ACC112 (cell line): Measurements from ENCODE around the gene ADAMTS17.

Source experiments
- H2AFZ ChIP-seq: fragments of 200-600 bp; sonication (generic); one replicate; pipeline ENCODE4 v1.6.0; 2017; ENCODE audit warnings: antibody characterized with exemption, low read length; ENCODE audit not compliant: unreplicated experiment
- H3K27ac ChIP-seq: fragments of 200-600 bp; sonication (generic); 2 replicates; pipeline ENCODE4 v1.5.1; 2014; ENCODE audit warnings: low read depth, mild to moderate bottlenecking, antibody characterized with exemption, low read length, moderate library complexity
- H3K27me3 ChIP-seq: fragments of 200-600 bp; sonication (generic); 2 replicates; pipeline ENCODE4 v1.6.1; 2014; ENCODE audit warnings: mild to moderate bottlenecking, antibody characterized with exemption, low read length, moderate library complexity, mixed read lengths; ENCODE audit not compliant: insufficient read depth
- H3K36me3 ChIP-seq: fragments of 200-600 bp; sonication (generic); 2 replicates; pipeline ENCODE4 v1.6.1; 2016; ENCODE audit warnings: mild to moderate bottlenecking, antibody characterized with exemption, low read length, moderate library complexity, mixed read lengths; ENCODE audit not compliant: insufficient read depth
- H3K4me1 ChIP-seq: fragments of 200-600 bp; sonication (generic); one replicate; pipeline ENCODE4 v1.6.1; 2016; ENCODE audit warnings: low read length, mixed read lengths; ENCODE audit not compliant: insufficient read depth, unreplicated experiment, control insufficient read depth
- H3K4me3 ChIP-seq: fragments of 200-600 bp; sonication (generic); 2 replicates; pipeline ENCODE4 v1.5.1; 2014; ENCODE audit warnings: mild to moderate bottlenecking, low read depth, low read length
- H3K79me2 ChIP-seq: fragments of 200-600 bp; sonication (generic); one replicate; pipeline ENCODE4 v1.6.0; 2016; ENCODE audit warnings: low read length; ENCODE audit not compliant: control insufficient read depth, unreplicated experiment, insufficient read depth

The ADAMTS17 gene

DNA sequence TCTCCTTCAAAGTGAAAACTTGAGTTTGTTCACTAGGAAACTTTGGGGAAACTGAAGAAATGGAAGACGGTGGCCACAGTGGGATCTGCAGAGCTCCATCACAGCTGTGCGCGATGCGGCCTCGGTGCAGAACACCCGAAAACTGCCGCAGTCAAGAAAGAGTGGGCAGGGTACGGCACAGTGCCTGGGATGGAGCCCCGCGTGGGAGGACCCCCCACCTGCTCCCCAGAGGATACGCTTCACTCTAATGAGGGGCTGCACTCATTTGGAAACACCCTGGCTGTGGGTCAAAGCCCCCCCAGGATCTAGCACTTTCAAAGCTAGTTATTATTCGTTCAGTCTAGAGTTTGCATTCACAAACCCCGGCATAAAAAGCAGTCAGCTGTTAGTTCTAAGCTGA, 9.5 kb downstream of the ADAMTS17 start:
- no peak overlapping the region for H3K4me3 ChIP-seq
- no peak overlapping the region for H2AFZ ChIP-seq
- H3K27ac ChIP-seq = no peak overlapping the region
- H3K4me1 ChIP-seq = no peaks in the 10 kb centered on the region
- H3K27me3 ChIP-seq = no peaks in the 10 kb centered on the region
- no peaks in the 10 kb centered on the region for H3K36me3 ChIP-seq
- no peaks in the 10 kb centered on the region for H3K79me2 ChIP-seq

DNA sequence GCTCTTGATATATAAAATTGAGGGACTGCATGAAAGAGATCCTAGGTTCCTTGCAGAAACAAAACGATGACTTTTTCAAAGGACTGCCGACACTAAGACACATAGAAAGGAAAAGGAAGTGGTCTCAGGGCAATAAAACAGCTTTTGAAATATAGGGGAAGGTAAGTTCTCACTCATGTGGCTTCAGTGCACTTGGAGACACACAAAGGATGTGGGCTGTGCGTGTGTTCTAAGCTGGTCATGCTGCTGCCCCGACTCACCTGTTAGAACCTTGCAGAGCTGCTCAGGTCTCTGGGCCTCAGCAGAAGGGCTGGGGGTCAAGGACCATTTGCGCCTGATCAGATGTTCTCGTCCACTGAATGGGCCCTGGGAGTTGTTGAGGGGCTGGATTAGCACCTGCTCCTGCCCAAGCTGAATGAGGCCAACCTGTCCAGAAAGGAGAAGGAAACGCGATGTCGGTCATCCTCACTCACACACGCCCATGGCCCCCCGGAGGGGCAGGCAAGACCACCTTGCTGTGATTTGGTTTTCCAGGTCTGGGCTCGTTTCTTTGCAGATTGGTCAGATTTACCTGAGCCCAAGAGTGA, 11.1 kb downstream of the ADAMTS17 start:
- Histone ChIP-seq H2AFZ (no peak overlapping the region), H3K27ac (no peak overlapping the region), H3K27me3 (no peaks in the 10 kb centered on the region), H3K36me3 (no peaks in the 10 kb centered on the region), H3K79me2 (no peaks in the 10 kb centered on the region), H3K4me3 (no peak overlapping the region), H3K4me1 (no peaks in the 10 kb centered on the region)

DNA sequence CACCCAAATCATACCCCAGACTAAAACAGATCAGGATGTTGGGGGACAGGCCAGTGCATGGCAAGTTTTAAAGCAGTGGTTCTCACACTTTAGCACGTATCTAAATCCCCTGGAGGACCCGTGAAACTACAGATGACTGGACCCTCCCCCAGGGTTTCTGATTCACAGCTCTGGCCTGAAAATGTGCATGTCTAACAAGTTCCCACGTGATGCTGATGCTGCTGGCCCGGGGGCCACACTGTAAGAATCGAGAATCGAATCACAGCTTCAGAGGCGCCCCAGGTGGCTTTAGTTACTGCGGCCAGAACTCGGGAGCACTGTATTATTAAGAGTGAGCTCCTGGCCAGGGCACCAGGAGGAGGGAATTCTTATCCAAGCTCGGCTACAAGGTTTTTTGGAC, 11.6 kb downstream of the ADAMTS17 start:
- Histone ChIP-seq H2AFZ (no peak overlapping the region), H3K27ac (no peak overlapping the region), H3K4me1 (no peaks in the 10 kb centered on the region), H3K4me3 (no peak overlapping the region), H3K36me3 (no peaks in the 10 kb centered on the region), H3K79me2 (no peaks in the 10 kb centered on the region), H3K27me3 (no peaks in the 10 kb centered on the region)

DNA sequence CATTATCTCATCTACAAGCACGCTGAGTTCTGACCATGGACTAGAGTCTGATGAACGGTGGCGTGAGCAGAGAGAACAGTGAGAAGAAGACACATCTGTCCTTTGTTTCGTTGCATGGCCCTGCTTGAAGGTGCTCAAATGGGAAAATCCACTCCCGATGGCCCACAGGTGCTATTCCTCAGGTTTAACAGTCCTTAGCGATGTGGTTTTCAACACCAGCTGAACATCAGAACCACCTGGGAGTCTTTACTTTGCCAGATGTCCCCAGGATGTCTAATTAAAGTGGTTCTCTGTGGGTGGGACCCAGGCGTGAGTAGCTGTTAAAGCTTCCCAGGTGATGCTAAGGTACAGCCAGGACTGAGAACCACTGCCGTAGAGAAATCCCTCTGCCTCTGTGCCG, 13.0 kb downstream of the ADAMTS17 start:
- Histone ChIP-seq H3K4me1 (no peaks in the 10 kb centered on the region), H3K79me2 (no peaks in the 10 kb centered on the region), H3K4me3 (no peak overlapping the region), H2AFZ (no peak overlapping the region), H3K27me3 (no peaks in the 10 kb centered on the region), H3K27ac (no peak overlapping the region), H3K36me3 (no peaks in the 10 kb centered on the region)

DNA sequence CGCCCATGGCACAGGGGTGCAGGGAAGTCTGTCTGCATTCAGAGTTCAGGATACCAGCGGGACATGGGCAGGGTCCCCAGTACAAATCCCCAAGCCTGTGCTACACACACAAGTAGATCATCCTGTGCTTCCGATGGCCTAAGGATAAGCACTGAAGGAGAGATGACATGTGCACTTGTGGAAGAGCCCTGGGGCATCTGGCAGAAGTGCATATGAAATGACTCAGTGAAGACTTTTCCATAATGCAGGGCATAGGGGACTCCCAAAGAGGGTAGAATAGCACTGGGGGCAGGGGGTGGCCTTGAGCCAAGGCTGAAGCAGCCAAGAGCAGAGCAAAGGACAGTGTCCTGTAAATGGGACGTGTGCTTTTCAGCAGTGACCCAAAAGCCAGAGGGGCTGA, 22.9 kb downstream of the ADAMTS17 start:
- Histone ChIP-seq H3K4me1 (no peaks in the 10 kb centered on the region), H3K36me3 (no peaks in the 10 kb centered on the region), H3K79me2 (no peaks in the 10 kb centered on the region), H3K27me3 (no peaks in the 10 kb centered on the region), H3K4me3 (no peak overlapping the region), H2AFZ (no peak overlapping the region), H3K27ac (no peak overlapping the region)

DNA sequence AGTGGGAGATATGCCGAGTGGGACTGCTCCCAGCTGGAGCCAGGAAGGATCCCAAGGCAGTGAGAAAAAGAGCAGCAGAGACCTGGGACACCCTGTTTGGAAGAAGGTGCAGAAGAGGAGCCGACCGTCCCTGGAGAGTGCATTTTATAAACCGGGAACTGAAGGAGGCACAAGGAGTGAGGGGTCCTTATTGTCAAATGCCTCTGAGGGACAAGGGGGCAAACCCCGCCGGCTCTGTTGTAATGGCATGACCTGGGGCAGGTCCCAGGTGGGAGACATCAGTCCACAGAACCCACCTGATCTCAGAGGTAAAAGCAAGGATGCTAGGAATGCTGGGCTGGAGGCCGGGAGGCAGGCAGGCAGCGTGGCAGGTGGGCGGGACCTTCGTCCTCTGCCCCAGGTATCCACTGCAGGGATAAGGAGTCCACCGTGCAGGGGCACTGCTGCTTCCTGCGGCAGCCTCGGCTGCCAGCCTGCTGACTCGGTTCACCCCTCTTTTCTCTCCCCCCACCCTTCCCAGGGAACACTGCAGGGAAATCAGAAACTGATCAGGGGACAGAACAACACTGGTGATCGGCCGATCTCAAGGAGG, 26.9 kb downstream of the ADAMTS17 start:
- no peaks in the 10 kb centered on the region for H3K36me3 ChIP-seq
- H3K27me3 ChIP-seq = no peaks in the 10 kb centered on the region
- H3K79me2 ChIP-seq = no peaks in the 10 kb centered on the region
- no peak overlapping the region for H3K4me3 ChIP-seq
- H3K27ac ChIP-seq = no peak overlapping the region
- H2AFZ ChIP-seq = no peak overlapping the region
- H3K4me1 ChIP-seq = no peaks in the 10 kb centered on the region

DNA sequence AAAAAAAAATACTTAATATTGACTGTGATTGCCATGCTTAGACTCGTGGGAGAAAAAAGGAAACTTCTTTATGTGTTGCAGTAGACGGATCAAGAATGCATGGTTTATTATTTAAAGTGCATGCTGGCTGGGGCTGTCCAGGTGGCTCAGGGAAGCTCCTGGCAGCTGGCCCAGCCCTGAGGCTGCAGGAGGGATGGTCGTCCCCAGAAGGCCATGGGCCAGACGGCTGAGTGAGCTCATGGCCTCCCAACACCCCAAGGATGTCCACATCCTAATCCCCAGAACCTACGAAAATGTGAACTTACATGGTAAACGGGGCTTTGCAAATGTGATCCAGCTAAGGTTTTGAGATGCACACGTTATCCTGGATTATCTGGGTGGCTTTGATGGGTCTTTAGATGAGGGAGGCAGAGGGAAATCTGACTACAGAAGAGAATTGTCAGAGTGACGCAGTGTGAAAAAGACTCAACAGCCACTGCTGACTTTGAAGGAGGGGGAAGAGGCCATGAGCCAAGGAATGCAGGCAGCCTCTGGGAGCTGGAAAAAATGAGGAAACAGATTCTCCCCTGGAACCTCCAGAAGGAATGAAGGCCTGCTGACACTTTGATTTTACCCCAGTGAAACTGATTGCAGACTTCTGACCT, 29.8 kb downstream of the ADAMTS17 start:
- Histone ChIP-seq H3K4me1 (no peaks in the 10 kb centered on the region), H3K27ac (no peak overlapping the region), H3K27me3 (no peaks in the 10 kb centered on the region), H2AFZ (no peak overlapping the region), H3K79me2 (no peaks in the 10 kb centered on the region), H3K36me3 (no peaks in the 10 kb centered on the region), H3K4me3 (no peak overlapping the region)

DNA sequence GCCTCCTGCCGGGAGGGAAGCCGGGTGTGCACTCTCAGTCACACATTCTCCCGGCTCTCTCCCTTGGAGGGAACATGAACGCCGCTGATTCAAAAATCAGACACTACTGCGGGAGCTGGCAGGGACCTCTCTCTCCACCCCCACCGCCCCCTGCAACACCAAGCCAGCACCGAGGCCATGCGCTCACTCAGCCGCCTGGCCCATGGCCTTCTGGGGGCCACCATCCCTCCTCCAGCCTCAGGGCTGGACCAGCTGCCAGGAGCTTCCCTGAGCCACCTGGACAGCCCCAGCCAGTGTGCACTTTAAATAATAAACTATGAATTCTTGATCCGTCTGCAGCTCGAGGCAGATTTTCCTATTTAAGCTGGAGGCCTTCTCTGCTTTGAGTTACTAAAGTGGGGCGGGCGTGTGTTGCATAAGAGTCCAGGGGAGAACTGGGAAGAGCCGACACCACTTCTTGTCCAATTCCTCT, 30.6 kb downstream of the ADAMTS17 start:
- no peak overlapping the region for H3K27ac ChIP-seq
- no peaks in the 10 kb centered on the region for H3K27me3 ChIP-seq
- H3K36me3 ChIP-seq = no peaks in the 10 kb centered on the region
- H3K4me1 ChIP-seq = no peaks in the 10 kb centered on the region
- H3K79me2 ChIP-seq = no peaks in the 10 kb centered on the region
- H3K4me3 ChIP-seq = no peak overlapping the region
- H2AFZ ChIP-seq = no peak overlapping the region

DNA sequence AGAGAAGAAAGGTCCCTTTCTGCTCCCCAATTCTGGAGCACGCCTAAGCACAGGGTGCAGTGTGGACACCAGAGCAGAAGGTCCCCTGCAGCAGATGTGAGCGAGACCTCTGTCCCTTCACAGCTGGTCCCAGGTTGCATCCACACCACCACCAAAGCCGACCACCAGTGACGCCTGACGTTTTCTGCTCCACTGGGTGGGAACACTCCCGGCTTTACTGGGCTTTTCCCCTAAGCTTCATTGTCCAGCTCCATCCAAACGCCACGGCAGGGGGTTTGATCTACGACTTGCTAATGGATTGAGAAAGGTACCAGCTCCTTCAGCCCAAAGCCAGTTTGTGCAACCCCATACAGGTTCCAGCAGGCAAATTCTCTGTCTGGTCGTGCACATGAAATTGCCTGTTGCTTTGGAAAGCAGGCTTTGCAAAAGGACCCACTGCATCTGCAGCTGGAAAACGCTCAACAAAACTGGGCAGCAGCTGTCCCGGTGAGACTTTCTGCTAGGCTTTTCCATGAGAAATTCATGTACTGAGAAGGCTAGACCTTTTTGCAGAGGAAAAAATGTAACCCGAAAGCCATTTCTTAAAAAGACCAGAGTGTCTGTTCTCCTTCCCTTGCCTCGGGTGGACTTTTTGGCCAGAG, 31.1 kb downstream of the ADAMTS17 start:
- Histone ChIP-seq H3K4me3 (no peak overlapping the region), H2AFZ (no peak overlapping the region), H3K27me3 (no peaks in the 10 kb centered on the region), H3K79me2 (no peaks in the 10 kb centered on the region), H3K36me3 (no peaks in the 10 kb centered on the region), H3K27ac (no peak overlapping the region), H3K4me1 (no peaks in the 10 kb centered on the region)

DNA sequence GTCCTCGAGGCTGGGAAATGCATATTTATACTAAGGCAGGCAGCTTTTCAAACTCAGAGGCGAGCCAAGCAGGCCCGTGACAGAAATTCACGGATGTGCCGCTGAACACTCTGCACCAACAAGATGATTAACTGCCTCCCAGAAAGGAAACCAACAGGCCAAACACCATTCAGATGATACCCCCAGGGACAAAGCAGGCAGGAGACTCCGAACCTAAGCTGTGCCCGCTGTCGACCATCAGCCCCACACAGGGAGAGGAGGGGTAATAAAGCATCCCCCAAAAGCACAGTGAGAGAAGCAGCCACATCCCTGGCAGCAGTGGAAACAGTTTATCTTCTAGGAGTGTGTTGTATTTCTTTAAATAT, 31.8 kb downstream of the ADAMTS17 start:
- Histone ChIP-seq H3K36me3 (no peaks in the 10 kb centered on the region), H3K4me3 (no peak overlapping the region), H3K79me2 (no peaks in the 10 kb centered on the region), H3K27me3 (no peaks in the 10 kb centered on the region), H3K4me1 (no peaks in the 10 kb centered on the region), H2AFZ (no peak overlapping the region), H3K27ac (no peak overlapping the region)
